DND-41 (cell line): ENCODE data around the gene ELAVL2.

ENCODE experiments used
- EZH2 ChIP-seq: IDR thresholded peaks from 3 replicates; pipeline ENCODE4 v1.6.1; 2012; ENCODE audit warnings: borderline replicate concordance, low read depth, mild to moderate bottlenecking, moderate library complexity, low read length, inconsistent platforms; ENCODE audit not compliant: severe bottlenecking
- TF ChIP-seq, protein P1 (sequence below): IDR thresholded peaks from 2 replicates; pipeline ENCODE4 v1.5.1; 2012; ENCODE audit warnings: borderline replicate concordance, low read length, moderate library complexity, mild to moderate bottlenecking; ENCODE audit not compliant: poor library complexity, severe bottlenecking; ENCODE audit errors: extremely low read depth

DNA sequence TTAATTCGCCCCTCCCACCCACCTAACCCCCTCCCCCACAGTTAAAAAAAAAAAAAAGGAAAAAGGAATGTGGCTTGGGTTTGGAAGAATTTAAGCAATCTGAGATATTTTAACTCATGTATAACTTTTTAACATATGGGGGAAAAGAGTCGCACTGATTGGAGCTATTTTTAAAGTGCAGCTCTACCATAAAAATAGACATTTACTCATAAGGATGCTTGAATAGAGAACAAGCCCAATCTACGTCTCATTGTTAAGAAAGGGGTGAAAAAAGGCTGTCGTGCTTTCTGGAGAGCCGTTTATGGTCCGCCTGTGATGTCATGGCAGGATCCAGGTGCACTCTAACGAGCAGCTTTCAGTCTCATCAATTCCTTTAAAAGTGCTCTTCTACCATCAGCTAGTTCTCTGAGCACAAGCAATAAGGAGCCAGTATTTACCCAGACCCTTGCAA, 142.4 kb downstream of the ELAVL2 start:
- no peak for TF ChIP-seq EZH2
- TF ChIP-seq, protein P1, sequence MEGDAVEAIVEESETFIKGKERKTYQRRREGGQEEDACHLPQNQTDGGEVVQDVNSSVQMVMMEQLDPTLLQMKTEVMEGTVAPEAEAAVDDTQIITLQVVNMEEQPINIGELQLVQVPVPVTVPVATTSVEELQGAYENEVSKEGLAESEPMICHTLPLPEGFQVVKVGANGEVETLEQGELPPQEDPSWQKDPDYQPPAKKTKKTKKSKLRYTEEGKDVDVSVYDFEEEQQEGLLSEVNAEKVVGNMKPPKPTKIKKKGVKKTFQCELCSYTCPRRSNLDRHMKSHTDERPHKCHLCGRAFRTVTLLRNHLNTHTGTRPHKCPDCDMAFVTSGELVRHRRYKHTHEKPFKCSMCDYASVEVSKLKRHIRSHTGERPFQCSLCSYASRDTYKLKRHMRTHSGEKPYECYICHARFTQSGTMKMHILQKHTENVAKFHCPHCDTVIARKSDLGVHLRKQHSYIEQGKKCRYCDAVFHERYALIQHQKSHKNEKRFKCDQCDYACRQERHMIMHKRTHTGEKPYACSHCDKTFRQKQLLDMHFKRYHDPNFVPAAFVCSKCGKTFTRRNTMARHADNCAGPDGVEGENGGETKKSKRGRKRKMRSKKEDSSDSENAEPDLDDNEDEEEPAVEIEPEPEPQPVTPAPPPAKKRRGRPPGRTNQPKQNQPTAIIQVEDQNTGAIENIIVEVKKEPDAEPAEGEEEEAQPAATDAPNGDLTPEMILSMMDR: no peak
